SK-N-SH (cell line): ENCODE data around the gene TSPAN4. TPM values are rescaled to one million over a fixed set of nuclear protein-coding genes. Genes with fewer than 3 reads are reported as not detected.

Experiments used
- CTCF ChIA-PET: fragments of 300-600, 350-600 bp; formaldehyde crosslinking; extraction: SDS; loops from one replicate; lab custom pipeline; 2021; lab: Yijun Ruan, JAX
- POLR2A ChIA-PET: fragments of 350-600 bp; sonication (Branson Sonifier 250); formaldehyde crosslinking; extraction: SDS; loops from one replicate; lab custom pipeline; 2020; ENCODE audit warnings: antibody characterized with exemption, inconsistent platforms; lab: Yijun Ruan, JAX
- DNase-seq: peaks from one replicate; pipeline ENCODE4 v3.0.0; 2012
- H2AFZ ChIP-seq: fragments of 200-600 bp; sonication (generic); 2 replicates; pipeline ENCODE4 v1.8.1; 2016; ENCODE audit warnings: antibody characterized with exemption, mild to moderate bottlenecking, low read depth
- H3F3A ChIP-seq: fragments of 200-600 bp; sonication (generic); replicated peaks from 2 replicates; pipeline ENCODE3; 2016; ENCODE audit warnings: antibody characterized with exemption, mild to moderate bottlenecking; ENCODE audit not compliant: insufficient read depth
- H3K27ac ChIP-seq, 2 experiments: fragments of 200-500 bp in 1 of 2; fragments of 200-600 bp in 1 of 2; sonication (Bioruptor generic) in 1 of 2; sonication (generic), shearing (Covaris generic) in 1 of 2; 2 replicates each; pipeline versions ENCODE4 v1.5.1 to v1.6.1; 2014 to 2016; ENCODE audit warnings: low read depth in 2 of 2, inconsistent platforms in 1 of 2, low read length in 1 of 2, mild to moderate bottlenecking in 1 of 2, mixed read lengths in 1 of 2
- H3K27me3 ChIP-seq: fragments of 200-600 bp; sonication (generic), shearing (Covaris generic); 2 replicates; pipeline ENCODE4 v1.6.1; 2016; ENCODE audit warnings: mixed run types; ENCODE audit not compliant: insufficient read depth
- H3K36me3 ChIP-seq, 2 experiments: fragments of 200-500 bp in 1 of 2; fragments of 200-600 bp in 1 of 2; sonication (Bioruptor generic) in 1 of 2; sonication (generic) in 1 of 2; replicated peaks in 1 of 2; 2 replicates each; pipeline versions ENCODE3 to v1.5.1; 2014 to 2016; ENCODE audit warnings: low read length in 1 of 2, mild to moderate bottlenecking in 1 of 2; ENCODE audit not compliant: insufficient read depth in 2 of 2, control insufficient read depth in 1 of 2
- H3K4me1 ChIP-seq, 2 experiments: fragments of 200-500 bp in 1 of 2; fragments of 200-600 bp in 1 of 2; sonication (Bioruptor generic) in 1 of 2; sonication (generic), shearing (Covaris generic) in 1 of 2; 2 replicates each; pipeline versions ENCODE4 v1.5.1 to v1.6.1; 2014 to 2016; ENCODE audit warnings: low read depth in 1 of 2, low read length in 1 of 2, mixed run types in 1 of 2; ENCODE audit not compliant: insufficient read depth in 2 of 2, control insufficient read depth in 1 of 2
- H3K4me2 ChIP-seq: fragments of 200-600 bp; sonication (generic), shearing (Covaris generic); 2 replicates; pipeline ENCODE4 v1.6.1; 2017; ENCODE audit warnings: mixed run types
- H3K4me3 ChIP-seq, 2 experiments: fragments of 200-500 bp in 1 of 2; fragments of 200-600 bp in 1 of 2; sonication (Bioruptor generic) in 1 of 2; sonication (generic), shearing (Covaris generic) in 1 of 2; 2 replicates each; pipeline versions ENCODE4 v1.5.1 to v1.8.1; 2014 to 2016; ENCODE audit warnings: low read depth in 2 of 2, inconsistent platforms in 1 of 2, low read length in 1 of 2, mild to moderate bottlenecking in 1 of 2, mixed read lengths in 1 of 2, moderate library complexity in 1 of 2
- H3K79me2 ChIP-seq: fragments of 200-600 bp; sonication (generic); 2 replicates; pipeline ENCODE4 v1.8.1; 2017; ENCODE audit warnings: mild to moderate bottlenecking; ENCODE audit not compliant: insufficient read depth
- H3K9ac ChIP-seq: fragments of 200-600 bp; sonication (generic); 2 replicates; pipeline ENCODE4 v1.6.1; 2017; ENCODE audit warnings: mixed run types
- H3K9me2 ChIP-seq: fragments of 200-600 bp; sonication (generic); 2 replicates; pipeline ENCODE4 v1.6.1; 2017; ENCODE audit warnings: mixed run types
- H3K9me3 ChIP-seq: fragments of 200-600 bp; sonication (generic); 2 replicates; pipeline ENCODE4 v1.6.1; 2017; ENCODE audit warnings: mixed run types, mild to moderate bottlenecking, moderate library complexity
- H4K20me1 ChIP-seq: fragments of 200-600 bp; sonication (generic); 2 replicates; pipeline ENCODE4 v1.6.1; 2017; ENCODE audit warnings: mild to moderate bottlenecking, mixed run types; ENCODE audit not compliant: insufficient read depth
- FOXJ3 ChIP-seq: sonication (generic); formaldehyde crosslinking; IDR thresholded peaks from 2 replicates; pipeline ENCODE4 v1.5.1; 2020; ENCODE audit warnings: mild to moderate bottlenecking, missing genetic modification reagents
- GABPA ChIP-seq: IDR thresholded peaks from 2 replicates; pipeline ENCODE4 v1.4.0; 2012; ENCODE audit warnings: low read depth, mild to moderate bottlenecking
- GATA2 ChIP-seq: sonication (generic); formaldehyde crosslinking; IDR thresholded peaks from 2 replicates; pipeline ENCODE4 v1.5.0; 2020; ENCODE audit warnings: mild to moderate bottlenecking, missing genetic modification reagents
- MXI1 ChIP-seq: IDR thresholded peaks from 2 replicates; pipeline ENCODE4 v1.6.1; 2012; ENCODE audit warnings: mild to moderate bottlenecking, low read depth, low read length, improper control_type of control experiment
- RCOR1 ChIP-seq: fragments of 150-350 bp; IDR thresholded peaks from 2 replicates; pipeline ENCODE4 v1.6.1; 2017; ENCODE audit warnings: antibody characterized with exemption, low read length
- TAF1 ChIP-seq: IDR thresholded peaks from 2 replicates; pipeline ENCODE4 v1.6.1; 2012; ENCODE audit warnings: low read depth, mild to moderate bottlenecking, low read length, moderate library complexity, borderline replicate concordance
- TCF12 ChIP-seq: IDR thresholded peaks from 2 replicates; pipeline ENCODE4 v1.4.0; 2012
- WGBS: methylation state at CpG from one replicate; pipeline ENCODE4 v1.1.6; 2017; ENCODE audit warnings: low lambda C conversion rate; 5-methylcytosine and 5-hydroxymethylcytosine counted together
- polyA plus RNA-seq, 3 experiments: library from polyadenylated mRNA; depleted of rRNA; stranded (reverse); fragments of >200 nt; gene quantifications; 2 replicates each; pipeline ENCODE4 v1.2.3, GENCODE V29; 2012
- TF ChIP-seq, protein P1 (sequence below): IDR thresholded peaks from 2 replicates; pipeline ENCODE4 v1.6.1; 2012; ENCODE audit warnings: mild to moderate bottlenecking, low read depth, low read length, moderate library complexity
- TF ChIP-seq, protein P2 (sequence below): IDR thresholded peaks from 2 replicates; pipeline ENCODE4 v1.4.0; 2012; ENCODE audit warnings: low read depth, borderline replicate concordance

The TSPAN4 gene
- polyA plus RNA-seq, 1 of the 3 experiments (the other 2 are of a cell fraction), result 226 TPM

- Histone ChIP-seq H3K27ac (peak overlapping the region; percentile 72 to 73), H3K9me3 (no peaks in the 10 kb centered on the region)
- TF ChIP-seq, protein P1, sequence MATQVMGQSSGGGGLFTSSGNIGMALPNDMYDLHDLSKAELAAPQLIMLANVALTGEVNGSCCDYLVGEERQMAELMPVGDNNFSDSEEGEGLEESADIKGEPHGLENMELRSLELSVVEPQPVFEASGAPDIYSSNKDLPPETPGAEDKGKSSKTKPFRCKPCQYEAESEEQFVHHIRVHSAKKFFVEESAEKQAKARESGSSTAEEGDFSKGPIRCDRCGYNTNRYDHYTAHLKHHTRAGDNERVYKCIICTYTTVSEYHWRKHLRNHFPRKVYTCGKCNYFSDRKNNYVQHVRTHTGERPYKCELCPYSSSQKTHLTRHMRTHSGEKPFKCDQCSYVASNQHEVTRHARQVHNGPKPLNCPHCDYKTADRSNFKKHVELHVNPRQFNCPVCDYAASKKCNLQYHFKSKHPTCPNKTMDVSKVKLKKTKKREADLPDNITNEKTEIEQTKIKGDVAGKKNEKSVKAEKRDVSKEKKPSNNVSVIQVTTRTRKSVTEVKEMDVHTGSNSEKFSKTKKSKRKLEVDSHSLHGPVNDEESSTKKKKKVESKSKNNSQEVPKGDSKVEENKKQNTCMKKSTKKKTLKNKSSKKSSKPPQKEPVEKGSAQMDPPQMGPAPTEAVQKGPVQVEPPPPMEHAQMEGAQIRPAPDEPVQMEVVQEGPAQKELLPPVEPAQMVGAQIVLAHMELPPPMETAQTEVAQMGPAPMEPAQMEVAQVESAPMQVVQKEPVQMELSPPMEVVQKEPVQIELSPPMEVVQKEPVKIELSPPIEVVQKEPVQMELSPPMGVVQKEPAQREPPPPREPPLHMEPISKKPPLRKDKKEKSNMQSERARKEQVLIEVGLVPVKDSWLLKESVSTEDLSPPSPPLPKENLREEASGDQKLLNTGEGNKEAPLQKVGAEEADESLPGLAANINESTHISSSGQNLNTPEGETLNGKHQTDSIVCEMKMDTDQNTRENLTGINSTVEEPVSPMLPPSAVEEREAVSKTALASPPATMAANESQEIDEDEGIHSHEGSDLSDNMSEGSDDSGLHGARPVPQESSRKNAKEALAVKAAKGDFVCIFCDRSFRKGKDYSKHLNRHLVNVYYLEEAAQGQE, result no peak
- no peak for TF ChIP-seq TAF1
- no peak for TF ChIP-seq FOXJ3 (CRISPR knock-in tag)
- TF ChIP-seq GABPA, result peak; percentile 21; the same call in 1 of the 2 replicates
- TF ChIP-seq MXI1, result 0 out of 2 replicates have a peak, but pooled peaks have one; percentile 5
- TF ChIP-seq, protein P2, sequence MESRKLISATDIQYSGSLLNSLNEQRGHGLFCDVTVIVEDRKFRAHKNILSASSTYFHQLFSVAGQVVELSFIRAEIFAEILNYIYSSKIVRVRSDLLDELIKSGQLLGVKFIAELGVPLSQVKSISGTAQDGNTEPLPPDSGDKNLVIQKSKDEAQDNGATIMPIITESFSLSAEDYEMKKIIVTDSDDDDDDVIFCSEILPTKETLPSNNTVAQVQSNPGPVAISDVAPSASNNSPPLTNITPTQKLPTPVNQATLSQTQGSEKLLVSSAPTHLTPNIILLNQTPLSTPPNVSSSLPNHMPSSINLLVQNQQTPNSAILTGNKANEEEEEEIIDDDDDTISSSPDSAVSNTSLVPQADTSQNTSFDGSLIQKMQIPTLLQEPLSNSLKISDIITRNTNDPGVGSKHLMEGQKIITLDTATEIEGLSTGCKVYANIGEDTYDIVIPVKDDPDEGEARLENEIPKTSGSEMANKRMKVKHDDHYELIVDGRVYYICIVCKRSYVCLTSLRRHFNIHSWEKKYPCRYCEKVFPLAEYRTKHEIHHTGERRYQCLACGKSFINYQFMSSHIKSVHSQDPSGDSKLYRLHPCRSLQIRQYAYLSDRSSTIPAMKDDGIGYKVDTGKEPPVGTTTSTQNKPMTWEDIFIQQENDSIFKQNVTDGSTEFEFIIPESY, result 0 out of 2 replicates have a peak, but pooled peaks have one; percentile 4
- TF ChIP-seq GATA2 (CRISPR knock-in tag), result no peak
- TF ChIP-seq TCF12, result no peak
- no peak for TF ChIP-seq RCOR1
- TF ChIP-seq, all 33 proteins: peak for 3
- 4% methylated on average over 24 of the region's 47 CpGs for WGBS
- DNase-seq, result peak; percentile 84
- peak overlapping the region; percentile 83 for H3K9ac ChIP-seq
- H4K20me1 ChIP-seq, result peaks cover 28% of the 10 kb centered on the region
- H3K4me3 ChIP-seq, result peak overlapping the region; percentile 71 to 79
- no peaks in the 10 kb centered on the region for H3K9me2 ChIP-seq
- ChIA-PET POLR2A (interaction anchor here (1.0 to 2.7 kb wide), 11 partner anchors 8 to 39 kb away, joined by 3 to 34 read pairs (median 7); partner anchors contain the start of genes CD151, CEND1, CRACR2B and POLR2L), CTCF (interaction anchor here (1.1 to 1.7 kb wide), 5 partner anchors 8 to 36 kb away, joined by 3 to 6 read pairs (median 4); partner anchors contain the start of gene CRACR2B)
- H3K27me3 ChIP-seq, result no peaks in the 10 kb centered on the region
- H3F3A ChIP-seq, result peaks cover 11% of the 10 kb centered on the region
- H2AFZ ChIP-seq, result no peak overlapping the region
- H3K4me1 ChIP-seq, result peaks cover 14 to 26% of the 10 kb centered on the region in 2 experiments; a peak in 3 of 4 replicates
- peaks cover 26% of the 10 kb centered on the region for H3K79me2 ChIP-seq
- peaks cover 0 to 15% of the 10 kb centered on the region in 2 experiments for H3K36me3 ChIP-seq
- H3K4me2 ChIP-seq, result peak overlapping the region; percentile 98
Measured at GRCh38 chr11:819943-820649, 22.6 kb upstream of the TSPAN4 start.
